Hepatocyte (in vitro differentiated cells): Measurements from ENCODE around the gene CDK14. TPM values are rescaled to one million over a fixed set of nuclear protein-coding genes. Genes with fewer than 3 reads are reported as not detected.

Experiments
- DNase-seq: peaks from one replicate; pipeline ENCODE4 v3.0.0-alpha.2; 2016; ENCODE audit warnings: low spot score
- H2AFZ ChIP-seq: fragments of 200-600 bp; sonication (generic); 2 replicates; pipeline ENCODE4 v1.6.0; 2016; ENCODE audit warnings: antibody characterized with exemption, mild to moderate bottlenecking
- H3K27ac ChIP-seq: fragments of 200-600 bp; sonication (generic); 2 replicates; pipeline ENCODE4 v1.5.1; 2016; ENCODE audit warnings: mild to moderate bottlenecking
- H3K27me3 ChIP-seq: fragments of 200-600 bp; sonication (generic); 2 replicates; pipeline ENCODE4 v1.6.1; 2016
- H3K36me3 ChIP-seq: fragments of 200-600 bp; sonication (generic); replicated peaks from 2 replicates; pipeline ENCODE4 v1.5.1; 2016; ENCODE audit warnings: low read depth; ENCODE audit not compliant: insufficient read depth
- H3K4me1 ChIP-seq: fragments of 200-600 bp; sonication (generic); 2 replicates; pipeline ENCODE4 v1.5.1; 2016; ENCODE audit warnings: mild to moderate bottlenecking, moderate library complexity; ENCODE audit not compliant: insufficient read depth
- H3K4me2 ChIP-seq: fragments of 200-600 bp; sonication (generic); 2 replicates; pipeline ENCODE4 v1.6.0; 2016
- H3K4me3 ChIP-seq: fragments of 200-600 bp; sonication (generic); 2 replicates; pipeline ENCODE4 v1.5.1; 2016; ENCODE audit warnings: mild to moderate bottlenecking
- H3K79me2 ChIP-seq: fragments of 200-600 bp; sonication (generic); 2 replicates; pipeline ENCODE4 v1.6.0; 2017; ENCODE audit warnings: mild to moderate bottlenecking
- H3K9me2 ChIP-seq: fragments of 200-600 bp; sonication (generic); replicated peaks from 2 replicates; pipeline ENCODE4 v1.6.0; 2017; ENCODE audit warnings: mild to moderate bottlenecking; ENCODE audit not compliant: insufficient read depth
- H3K9me3 ChIP-seq: fragments of 200-600 bp; sonication (generic); 2 replicates; pipeline ENCODE4 v1.5.1; 2016; ENCODE audit warnings: low read depth, mild to moderate bottlenecking
- H4K20me1 ChIP-seq: fragments of 200-600 bp; sonication (generic); 2 replicates; pipeline ENCODE4 v1.6.0; 2016; ENCODE audit warnings: mild to moderate bottlenecking; ENCODE audit not compliant: insufficient read depth, poor library complexity, severe bottlenecking
- EZH2 ChIP-seq: fragments of 200-600 bp; sonication (generic); IDR thresholded peaks from 2 replicates; pipeline ENCODE4 v1.6.1; 2016; ENCODE audit warnings: antibody characterized with exemption, mild to moderate bottlenecking, borderline replicate concordance
- EZH2phosphoT487 ChIP-seq: fragments of 200-600 bp; sonication (generic); IDR thresholded peaks from one replicate; pipeline ENCODE4 v1.6.1; 2018; ENCODE audit warnings: antibody characterized with exemption, mild to moderate bottlenecking, low read depth, moderate library complexity; ENCODE audit not compliant: unreplicated experiment, severe bottlenecking
- WGBS: methylation state at CpG from one replicate; pipeline ENCODE4 v1.1.6; 2016; ENCODE audit warnings: low lambda C conversion rate; ENCODE audit errors: missing lambda C conversion rate; 5-methylcytosine and 5-hydroxymethylcytosine counted together
- polyA plus RNA-seq: library from polyadenylated mRNA; unstranded; fragments of >200 nt; fragmentation: Nextera tagmentation; extraction: Ambion mirVana; gene quantifications from 2 replicates; pipeline ENCODE4 v1.2.1, GENCODE V29; 2016
- total RNA-seq: library from RNA; depleted of rRNA; stranded (reverse); fragments of >200 nt; gene quantifications from 2 replicates; pipeline ENCODE4 v1.2.3, GENCODE V29; 2014
- TF ChIP-seq, protein P1 (sequence below): fragments of 200-600 bp; sonication (generic); IDR thresholded peaks from 2 replicates; pipeline ENCODE4 v1.5.1; 2016; ENCODE audit warnings: antibody characterized with exemption, mild to moderate bottlenecking; ENCODE audit not compliant: poor library complexity

Gene CDK14
- total and polyA plus RNA-seq, 2 experiments from 2014 or later: 8.6 to 23.5 TPM

GRCh38 chr7:90625562-90625961 lies 29.4 kb downstream of the CDK14 start:
- Histone ChIP-seq H3K27ac (peak overlapping the region; percentile 18), H3K4me2 (peak overlapping the region; percentile 67), H3K36me3 (no peaks in the 10 kb centered on the region), H3K9me2 (no peaks in the 10 kb centered on the region), H4K20me1 (no peaks in the 10 kb centered on the region), H3K9me3 (no peaks in the 10 kb centered on the region), H3K4me1 (peaks cover 22% of the 10 kb centered on the region), H3K4me3 (no peak overlapping the region), H2AFZ (no peak overlapping the region), H3K79me2 (peaks cover 29% of the 10 kb centered on the region), H3K27me3 (no peaks in the 10 kb centered on the region)
- TF ChIP-seq, protein P1, sequence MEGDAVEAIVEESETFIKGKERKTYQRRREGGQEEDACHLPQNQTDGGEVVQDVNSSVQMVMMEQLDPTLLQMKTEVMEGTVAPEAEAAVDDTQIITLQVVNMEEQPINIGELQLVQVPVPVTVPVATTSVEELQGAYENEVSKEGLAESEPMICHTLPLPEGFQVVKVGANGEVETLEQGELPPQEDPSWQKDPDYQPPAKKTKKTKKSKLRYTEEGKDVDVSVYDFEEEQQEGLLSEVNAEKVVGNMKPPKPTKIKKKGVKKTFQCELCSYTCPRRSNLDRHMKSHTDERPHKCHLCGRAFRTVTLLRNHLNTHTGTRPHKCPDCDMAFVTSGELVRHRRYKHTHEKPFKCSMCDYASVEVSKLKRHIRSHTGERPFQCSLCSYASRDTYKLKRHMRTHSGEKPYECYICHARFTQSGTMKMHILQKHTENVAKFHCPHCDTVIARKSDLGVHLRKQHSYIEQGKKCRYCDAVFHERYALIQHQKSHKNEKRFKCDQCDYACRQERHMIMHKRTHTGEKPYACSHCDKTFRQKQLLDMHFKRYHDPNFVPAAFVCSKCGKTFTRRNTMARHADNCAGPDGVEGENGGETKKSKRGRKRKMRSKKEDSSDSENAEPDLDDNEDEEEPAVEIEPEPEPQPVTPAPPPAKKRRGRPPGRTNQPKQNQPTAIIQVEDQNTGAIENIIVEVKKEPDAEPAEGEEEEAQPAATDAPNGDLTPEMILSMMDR: no peak
- TF ChIP-seq EZH2 (no peak), EZH2phosphoT487 (no peak)
- 10% methylated on average over 3 of the region's 3 CpGs for WGBS
- DNase-seq: peak; percentile 78

DNA sequence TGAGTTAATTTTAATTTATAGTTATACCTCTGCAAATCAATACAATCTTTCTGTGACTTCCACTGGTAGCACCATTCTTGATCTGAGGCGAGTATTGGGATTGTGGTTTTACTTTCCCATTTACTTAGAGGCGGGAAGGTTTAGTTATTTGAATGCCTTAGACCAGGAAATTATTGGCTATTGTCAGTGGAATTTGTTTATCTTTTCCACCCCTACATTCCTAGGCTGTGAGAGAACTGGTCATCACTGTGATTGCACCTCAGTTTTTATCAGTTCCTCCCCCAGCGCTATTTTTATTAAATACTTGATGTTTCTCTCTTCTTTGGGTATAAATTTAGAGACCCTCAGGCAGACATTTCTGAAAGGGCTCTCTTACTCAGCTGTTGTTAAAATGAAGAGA lies 29.9 kb downstream of the CDK14 start:
- no peaks in the 10 kb centered on the region for H4K20me1 ChIP-seq
- no peaks in the 10 kb centered on the region for H3K27me3 ChIP-seq
- no peak for DNase-seq
- WGBS: 52% methylated on average over 3 of the region's 3 CpGs
- H3K4me2 ChIP-seq: peak overlapping the region; percentile 67
- TF ChIP-seq, protein P1: no peak
- no peak for TF ChIP-seq EZH2phosphoT487
- no peak for TF ChIP-seq EZH2
- H3K27ac ChIP-seq: peak overlapping the region; percentile 18
- H3K9me3 ChIP-seq: no peaks in the 10 kb centered on the region
- peaks cover 29% of the 10 kb centered on the region for H3K79me2 ChIP-seq
- no peaks in the 10 kb centered on the region for H3K36me3 ChIP-seq
- H3K9me2 ChIP-seq: no peaks in the 10 kb centered on the region
- H2AFZ ChIP-seq: no peak overlapping the region
- H3K4me3 ChIP-seq: no peak overlapping the region
- H3K4me1 ChIP-seq: peaks cover 22% of the 10 kb centered on the region

- H2AFZ ChIP-seq: no peak overlapping the region
- no peak overlapping the region for H3K4me3 ChIP-seq
- no peak for TF ChIP-seq EZH2
- no peak for TF ChIP-seq EZH2phosphoT487
- TF ChIP-seq, protein P1: peak; percentile 48
- H3K4me1 ChIP-seq: peaks cover 12% of the 10 kb centered on the region
- no peaks in the 10 kb centered on the region for H3K9me2 ChIP-seq
- no peak overlapping the region for H3K4me2 ChIP-seq
- no peaks in the 10 kb centered on the region for H4K20me1 ChIP-seq
- no peaks in the 10 kb centered on the region for H3K36me3 ChIP-seq
- peak; percentile 45 for DNase-seq
- 92% methylated on average over 6 of the region's 6 CpGs for WGBS
- H3K9me3 ChIP-seq: peaks cover 3% of the 10 kb centered on the region
- peaks cover 16% of the 10 kb centered on the region for H3K79me2 ChIP-seq
- H3K27ac ChIP-seq: no peak overlapping the region
- H3K27me3 ChIP-seq: no peaks in the 10 kb centered on the region
These were observed 33.3 kb downstream of the CDK14 start for GRCh38 chr7:90629297-90629918.
